Neural cell (in vitro differentiated cells): Measurements from ENCODE around the gene RARRES2. TPM values are rescaled to one million over a fixed set of nuclear protein-coding genes. Genes with fewer than 3 reads are reported as not detected.

Experiments used
- H2AFZ ChIP-seq: fragments of 200-600, 300-800 bp; sonication (generic), shearing (Covaris generic); 2 replicates; pipeline ENCODE4 v1.6.0; 2014; ENCODE audit warnings: low read depth, mild to moderate bottlenecking, antibody characterized with exemption, low read length, moderate library complexity
- H3F3A ChIP-seq: fragments of 200-600 bp; shearing (Covaris generic); 2 replicates; pipeline ENCODE4 v1.6.1; 2016; ENCODE audit warnings: mild to moderate bottlenecking, moderate library complexity, mixed read lengths, antibody characterized with exemption, low read length; ENCODE audit not compliant: insufficient read depth, poor library complexity, severe bottlenecking
- H3K27ac ChIP-seq: fragments of 200-600, 300-800 bp; sonication (generic), shearing (Covaris generic); 2 replicates; pipeline ENCODE4 v1.5.1; 2014; ENCODE audit warnings: mild to moderate bottlenecking, low read length, moderate library complexity
- H3K27me3 ChIP-seq: fragments of 300-800, 200-600 bp; sonication (generic), shearing (Covaris generic); 2 replicates; pipeline ENCODE4 v1.6.0; 2014; ENCODE audit warnings: mild to moderate bottlenecking, low read depth, low read length, moderate library complexity; ENCODE audit not compliant: insufficient read depth
- H3K36me3 ChIP-seq: fragments of 300-800, 200-600 bp; sonication (generic), shearing (Covaris generic); 2 replicates; pipeline ENCODE4 v1.5.1; 2014; ENCODE audit warnings: mild to moderate bottlenecking, antibody characterized with exemption, low read length, moderate library complexity; ENCODE audit not compliant: insufficient read depth
- H3K4me2 ChIP-seq: fragments of 300-800, 200-600 bp; sonication (generic), shearing (Covaris generic); 2 replicates; pipeline ENCODE4 v1.6.0; 2014; ENCODE audit warnings: mild to moderate bottlenecking, low read length
- H3K4me3 ChIP-seq: fragments of 300-800, 200-600 bp; sonication (generic), shearing (Covaris generic); 2 replicates; pipeline ENCODE4 v1.5.1; 2014; ENCODE audit warnings: mild to moderate bottlenecking, low read length, moderate library complexity
- H3K79me2 ChIP-seq: fragments of 200-600 bp; shearing (Covaris generic); replicated peaks from 2 replicates; pipeline ENCODE4 v1.6.0; 2014; ENCODE audit warnings: mild to moderate bottlenecking, low read length, moderate library complexity; ENCODE audit not compliant: insufficient read depth
- H3K9ac ChIP-seq: fragments of 300-800, 200-600 bp; sonication (generic), shearing (Covaris generic); 2 replicates; pipeline ENCODE4 v1.6.1; 2016; ENCODE audit warnings: mild to moderate bottlenecking, low read length, mixed read lengths
- H3K9me2 ChIP-seq: fragments of 200-600 bp; shearing (Covaris generic); 2 replicates; pipeline ENCODE4 v1.6.1; 2016; ENCODE audit warnings: mild to moderate bottlenecking, low read length, mixed read lengths; ENCODE audit not compliant: insufficient read depth
- H3K9me3 ChIP-seq: fragments of 200-600, 300-800 bp; sonication (generic), shearing (Covaris generic); 2 replicates; pipeline ENCODE4 v1.6.1; 2016; ENCODE audit warnings: mild to moderate bottlenecking, mixed run types, low read length, moderate library complexity, mixed read lengths
- H4K20me1 ChIP-seq: fragments of 200-600 bp; shearing (Covaris generic); 2 replicates; pipeline ENCODE4 v1.6.1; 2016; ENCODE audit warnings: mild to moderate bottlenecking, mixed run types; ENCODE audit not compliant: insufficient read depth
- EP300 ChIP-seq: fragments of 450-650 bp; conservative IDR thresholded peaks from 2 replicates; pipeline ENCODE4 v1.6.1; 2014; ENCODE audit warnings: antibody characterized with exemption, mild to moderate bottlenecking, moderate library complexity; ENCODE audit not compliant: poor library complexity, severe bottlenecking
- EZH2 ChIP-seq: fragments of 200-600, 300-800 bp; shearing (Covaris generic), sonication (generic); IDR thresholded peaks from 2 replicates; pipeline ENCODE4 v1.6.1; 2014; ENCODE audit warnings: antibody characterized with exemption, low read length, borderline replicate concordance, mild to moderate bottlenecking; ENCODE audit not compliant: insufficient read depth, poor library complexity, severe bottlenecking
- MXI1 ChIP-seq: fragments of 450-650 bp; conservative IDR thresholded peaks from 2 replicates; pipeline ENCODE4 v1.6.1; 2014; ENCODE audit warnings: antibody characterized with exemption, mild to moderate bottlenecking; ENCODE audit not compliant: poor library complexity, severe bottlenecking
- POLR2AphosphoS5 ChIP-seq: IDR thresholded peaks from 2 replicates; pipeline ENCODE4 v1.6.1; 2012
- RAD21 ChIP-seq: fragments of 450-650 bp; conservative IDR thresholded peaks from 2 replicates; pipeline ENCODE4 v1.6.1; 2014; ENCODE audit warnings: antibody characterized with exemption, mild to moderate bottlenecking, moderate library complexity
- SMC3 ChIP-seq: fragments of 450-650 bp; conservative IDR thresholded peaks from 2 replicates; pipeline ENCODE4 v1.6.1; 2014; ENCODE audit warnings: antibody characterized with exemption, mild to moderate bottlenecking, moderate library complexity; ENCODE audit not compliant: poor library complexity
- TAF1 ChIP-seq: IDR thresholded peaks from 2 replicates; pipeline ENCODE4 v1.6.1; 2012; ENCODE audit warnings: low read depth
- polyA plus RNA-seq: library from polyadenylated mRNA; depleted of rRNA; stranded (reverse); fragments of >200 nt; gene quantifications from 2 replicates; pipeline ENCODE4 v1.2.3, GENCODE V29; 2014
- TF ChIP-seq, protein P1 (sequence below): fragments of 450-650 bp; IDR thresholded peaks from 2 replicates; pipeline ENCODE4 v1.5.1; 2014; ENCODE audit warnings: antibody characterized with exemption, mild to moderate bottlenecking, moderate library complexity; ENCODE audit not compliant: poor library complexity, severe bottlenecking
- TF ChIP-seq, protein P2 (sequence below): IDR thresholded peaks from 2 replicates; pipeline ENCODE4 v1.6.1; 2012; ENCODE audit warnings: borderline replicate concordance

The RARRES2 gene
- polyA plus RNA-seq, 1 donor from 2014 or later = 0.71 TPM

DNA sequence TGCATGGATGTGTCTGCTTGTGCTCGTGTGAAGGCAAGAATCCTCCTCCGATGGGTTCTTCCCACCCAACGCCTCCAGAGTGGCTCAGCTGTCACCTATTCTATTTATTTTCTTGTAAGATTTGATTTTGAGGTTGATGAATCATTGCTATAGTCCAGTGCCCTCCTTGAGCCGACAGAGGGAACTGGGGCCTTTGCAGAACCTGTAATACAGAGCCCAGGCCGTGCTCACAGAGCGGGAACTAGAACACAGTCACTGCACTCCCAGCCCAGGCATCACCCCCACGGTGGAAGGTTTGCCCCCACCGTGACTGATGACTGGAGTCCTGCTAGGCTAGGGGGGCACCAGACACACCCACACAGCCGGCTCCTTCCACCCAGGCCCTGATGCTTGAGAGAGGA lies 2.0 kb downstream of the RARRES2 start:
- no peak overlapping the region for H3K9ac ChIP-seq

DNA sequence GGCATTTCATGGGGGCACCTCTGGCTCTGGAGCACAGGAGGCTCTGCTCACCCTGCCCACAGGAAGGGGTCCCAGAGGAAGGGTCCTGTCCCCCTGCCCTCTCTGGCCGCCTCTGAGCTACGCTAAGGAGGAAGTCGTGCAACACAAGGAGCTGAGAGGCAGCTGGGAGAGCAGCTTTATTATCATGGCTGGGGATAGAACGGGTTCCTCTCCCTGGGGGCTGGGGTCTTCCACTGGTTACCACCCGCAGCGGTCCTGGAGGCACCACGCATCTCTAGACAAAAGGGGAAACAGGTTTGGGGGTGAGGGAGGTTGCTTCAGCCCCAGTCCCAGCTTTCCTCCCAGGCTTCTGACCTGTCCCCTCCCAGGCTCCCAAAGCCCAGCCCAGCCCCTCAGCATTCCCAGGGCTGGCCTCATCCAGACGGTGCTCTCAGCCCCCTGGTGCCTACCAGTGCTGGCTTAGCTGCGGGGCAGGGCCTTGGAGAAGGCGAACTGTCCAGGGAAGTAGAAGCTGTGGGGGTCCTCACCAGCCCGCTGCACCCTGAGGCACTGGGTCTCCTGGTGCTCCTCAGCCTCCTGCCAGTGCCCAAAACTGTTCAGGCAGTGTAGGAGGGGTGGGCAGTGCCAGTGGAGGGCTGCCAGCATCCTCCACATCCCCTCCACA lies 3.1 kb downstream of the RARRES2 start:
- Histone ChIP-seq H3K27me3 (peaks cover 39% of the 10 kb centered on the region), H4K20me1 (no peaks in the 10 kb centered on the region), H3K36me3 (no peaks in the 10 kb centered on the region), H3K79me2 (no peaks in the 10 kb centered on the region), H3F3A (no peaks in the 10 kb centered on the region), H3K9me3 (no peaks in the 10 kb centered on the region), H2AFZ (no peak overlapping the region), H3K4me2 (no peak overlapping the region), H3K9ac (no peak overlapping the region), H3K27ac (no peak overlapping the region), H3K9me2 (no peaks in the 10 kb centered on the region), H3K4me3 (no peak overlapping the region)
- TF ChIP-seq TAF1 (no peak), EZH2 (no peak), MXI1 (no peak), RAD21 (no peak), SMC3 (no peak), EP300 (no peak), POLR2AphosphoS5 (no peak)
- TF ChIP-seq, protein P1, sequence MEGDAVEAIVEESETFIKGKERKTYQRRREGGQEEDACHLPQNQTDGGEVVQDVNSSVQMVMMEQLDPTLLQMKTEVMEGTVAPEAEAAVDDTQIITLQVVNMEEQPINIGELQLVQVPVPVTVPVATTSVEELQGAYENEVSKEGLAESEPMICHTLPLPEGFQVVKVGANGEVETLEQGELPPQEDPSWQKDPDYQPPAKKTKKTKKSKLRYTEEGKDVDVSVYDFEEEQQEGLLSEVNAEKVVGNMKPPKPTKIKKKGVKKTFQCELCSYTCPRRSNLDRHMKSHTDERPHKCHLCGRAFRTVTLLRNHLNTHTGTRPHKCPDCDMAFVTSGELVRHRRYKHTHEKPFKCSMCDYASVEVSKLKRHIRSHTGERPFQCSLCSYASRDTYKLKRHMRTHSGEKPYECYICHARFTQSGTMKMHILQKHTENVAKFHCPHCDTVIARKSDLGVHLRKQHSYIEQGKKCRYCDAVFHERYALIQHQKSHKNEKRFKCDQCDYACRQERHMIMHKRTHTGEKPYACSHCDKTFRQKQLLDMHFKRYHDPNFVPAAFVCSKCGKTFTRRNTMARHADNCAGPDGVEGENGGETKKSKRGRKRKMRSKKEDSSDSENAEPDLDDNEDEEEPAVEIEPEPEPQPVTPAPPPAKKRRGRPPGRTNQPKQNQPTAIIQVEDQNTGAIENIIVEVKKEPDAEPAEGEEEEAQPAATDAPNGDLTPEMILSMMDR = no peak
- TF ChIP-seq, protein P2, sequence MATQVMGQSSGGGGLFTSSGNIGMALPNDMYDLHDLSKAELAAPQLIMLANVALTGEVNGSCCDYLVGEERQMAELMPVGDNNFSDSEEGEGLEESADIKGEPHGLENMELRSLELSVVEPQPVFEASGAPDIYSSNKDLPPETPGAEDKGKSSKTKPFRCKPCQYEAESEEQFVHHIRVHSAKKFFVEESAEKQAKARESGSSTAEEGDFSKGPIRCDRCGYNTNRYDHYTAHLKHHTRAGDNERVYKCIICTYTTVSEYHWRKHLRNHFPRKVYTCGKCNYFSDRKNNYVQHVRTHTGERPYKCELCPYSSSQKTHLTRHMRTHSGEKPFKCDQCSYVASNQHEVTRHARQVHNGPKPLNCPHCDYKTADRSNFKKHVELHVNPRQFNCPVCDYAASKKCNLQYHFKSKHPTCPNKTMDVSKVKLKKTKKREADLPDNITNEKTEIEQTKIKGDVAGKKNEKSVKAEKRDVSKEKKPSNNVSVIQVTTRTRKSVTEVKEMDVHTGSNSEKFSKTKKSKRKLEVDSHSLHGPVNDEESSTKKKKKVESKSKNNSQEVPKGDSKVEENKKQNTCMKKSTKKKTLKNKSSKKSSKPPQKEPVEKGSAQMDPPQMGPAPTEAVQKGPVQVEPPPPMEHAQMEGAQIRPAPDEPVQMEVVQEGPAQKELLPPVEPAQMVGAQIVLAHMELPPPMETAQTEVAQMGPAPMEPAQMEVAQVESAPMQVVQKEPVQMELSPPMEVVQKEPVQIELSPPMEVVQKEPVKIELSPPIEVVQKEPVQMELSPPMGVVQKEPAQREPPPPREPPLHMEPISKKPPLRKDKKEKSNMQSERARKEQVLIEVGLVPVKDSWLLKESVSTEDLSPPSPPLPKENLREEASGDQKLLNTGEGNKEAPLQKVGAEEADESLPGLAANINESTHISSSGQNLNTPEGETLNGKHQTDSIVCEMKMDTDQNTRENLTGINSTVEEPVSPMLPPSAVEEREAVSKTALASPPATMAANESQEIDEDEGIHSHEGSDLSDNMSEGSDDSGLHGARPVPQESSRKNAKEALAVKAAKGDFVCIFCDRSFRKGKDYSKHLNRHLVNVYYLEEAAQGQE = no peak

More for the DNA sequence above, 2.0 kb downstream of the RARRES2 start:
- Histone ChIP-seq H3K36me3 (no peaks in the 10 kb centered on the region), H3F3A (no peaks in the 10 kb centered on the region), H3K4me3 (no peak overlapping the region), H3K9me3 (no peaks in the 10 kb centered on the region), H3K9me2 (no peaks in the 10 kb centered on the region), H3K27ac (no peak overlapping the region), H2AFZ (no peak overlapping the region), H3K4me2 (no peak overlapping the region), H4K20me1 (no peaks in the 10 kb centered on the region), H3K27me3 (peaks cover 39% of the 10 kb centered on the region), H3K79me2 (no peaks in the 10 kb centered on the region)
- TF ChIP-seq, protein P1 = no peak
- TF ChIP-seq TAF1 (no peak), SMC3 (no peak)
